Activated CD8-positive, alpha-beta memory T cell treated with anti-CD3 and anti-CD28 coated beads, Interleukin-2, amount 50 U/mL, for 1 hour (primary cell): ENCODE data around the gene HTT.
"Not testable (repeated sequence)": the region's sequence is repeated elsewhere in the genome, so short reads cannot be mapped to it uniquely, and the experiment has no call there.

ENCODE experiments used
- DNase-seq: peaks from one replicate; pipeline ENCODE4 v3.0.0-alpha.2; 2020; ENCODE audit errors: extremely low read depth

Gene HTT

GRCh38 chr4:3082925-3083515 lies 8.5 kb downstream of the HTT start:
- DNase-seq = no peak

GRCh38 chr4:3083732-3084131 lies 9.3 kb downstream of the HTT start:
- DNase-seq = no peak

GRCh38 chr4:3085948-3086670 lies 11.6 kb downstream of the HTT start:
- DNase-seq = no peak

GRCh38 chr4:3087115-3087797 lies 12.8 kb downstream of the HTT start:
- DNase-seq = no peak

- DNase-seq = no peak
Measured at GRCh38 chr4:3091464-3091863, 17.0 kb downstream of the HTT start.

GRCh38 chr4:3094701-3095100 lies 20.2 kb downstream of the HTT start:
- DNase-seq = not testable (repeated sequence)

GRCh38 chr4:3096202-3096601 lies 21.7 kb downstream of the HTT start:
- no peak for DNase-seq

- no peak for DNase-seq
Measured at GRCh38 chr4:3098346-3098745, 23.9 kb downstream of the HTT start.

- peak; percentile 46 for DNase-seq
Measured at GRCh38 chr4:3106339-3107186, 32.1 kb downstream of the HTT start.

GRCh38 chr4:3107271-3107670 lies 32.8 kb downstream of the HTT start:
- no peak for DNase-seq

- no peak for DNase-seq
Measured at GRCh38 chr4:3107691-3108121, 33.2 kb downstream of the HTT start.

GRCh38 chr4:3108211-3108610 lies 33.7 kb downstream of the HTT start:
- DNase-seq = no peak

GRCh38 chr4:3111461-3111860 lies 37.0 kb downstream of the HTT start:
- DNase-seq = no peak

- DNase-seq = no peak
Measured at GRCh38 chr4:3112201-3112600, 37.7 kb downstream of the HTT start.

- no peak for DNase-seq
Measured at GRCh38 chr4:3112609-3113469, 38.4 kb downstream of the HTT start.

- DNase-seq = no peak
Measured at GRCh38 chr4:3114377-3114776, 39.9 kb downstream of the HTT start.

GRCh38 chr4:3115637-3116270 lies 41.3 kb downstream of the HTT start:
- DNase-seq = no peak

GRCh38 chr4:3116955-3117354 lies 42.5 kb downstream of the HTT start:
- DNase-seq = no peak

GRCh38 chr4:3118312-3118711 lies 43.8 kb downstream of the HTT start:
- DNase-seq = no peak

GRCh38 chr4:3119464-3119863 lies 45.0 kb downstream of the HTT start:
- DNase-seq = no peak

- no peak for DNase-seq
Measured at GRCh38 chr4:3121110-3121509, 46.6 kb downstream of the HTT start.
